Measurements from ENCODE around the gene PDCD6IP.

PDCD6IP gene

DNA sequence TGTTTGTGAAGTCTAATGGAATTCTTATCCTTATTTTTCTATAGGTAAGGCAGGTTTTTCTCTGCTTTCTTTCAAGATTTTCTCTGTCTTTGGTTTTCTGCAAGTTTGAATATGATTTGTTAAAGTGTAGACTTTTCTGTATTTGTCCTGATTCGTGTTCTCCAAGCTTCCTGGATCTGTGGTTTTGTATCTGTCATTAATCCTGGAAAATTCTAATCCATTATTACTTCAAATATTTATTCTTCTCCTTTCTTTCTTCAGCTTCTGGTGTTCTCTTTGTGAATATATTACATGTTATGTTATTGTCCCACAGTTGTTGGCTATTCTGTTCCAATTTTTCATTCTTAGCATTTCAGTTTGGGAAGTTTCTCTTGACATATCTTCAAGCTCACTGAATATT lies 76.4 kb downstream of the PDCD6IP start:
- no peak overlapping the region for H3K4me3 ChIP-seq (ENCODE audit: severe bottlenecking)
- TF ChIP-seq, protein P1, sequence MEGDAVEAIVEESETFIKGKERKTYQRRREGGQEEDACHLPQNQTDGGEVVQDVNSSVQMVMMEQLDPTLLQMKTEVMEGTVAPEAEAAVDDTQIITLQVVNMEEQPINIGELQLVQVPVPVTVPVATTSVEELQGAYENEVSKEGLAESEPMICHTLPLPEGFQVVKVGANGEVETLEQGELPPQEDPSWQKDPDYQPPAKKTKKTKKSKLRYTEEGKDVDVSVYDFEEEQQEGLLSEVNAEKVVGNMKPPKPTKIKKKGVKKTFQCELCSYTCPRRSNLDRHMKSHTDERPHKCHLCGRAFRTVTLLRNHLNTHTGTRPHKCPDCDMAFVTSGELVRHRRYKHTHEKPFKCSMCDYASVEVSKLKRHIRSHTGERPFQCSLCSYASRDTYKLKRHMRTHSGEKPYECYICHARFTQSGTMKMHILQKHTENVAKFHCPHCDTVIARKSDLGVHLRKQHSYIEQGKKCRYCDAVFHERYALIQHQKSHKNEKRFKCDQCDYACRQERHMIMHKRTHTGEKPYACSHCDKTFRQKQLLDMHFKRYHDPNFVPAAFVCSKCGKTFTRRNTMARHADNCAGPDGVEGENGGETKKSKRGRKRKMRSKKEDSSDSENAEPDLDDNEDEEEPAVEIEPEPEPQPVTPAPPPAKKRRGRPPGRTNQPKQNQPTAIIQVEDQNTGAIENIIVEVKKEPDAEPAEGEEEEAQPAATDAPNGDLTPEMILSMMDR (IDR thresholded peaks at IDR 0.05; ENCODE audit: poor library complexity, severe bottlenecking): no peak
- no peaks in the 10 kb centered on the region for H3K9me3 ChIP-seq (ENCODE audit: severe bottlenecking)
- DNase-seq (ENCODE audit: low spot score) (no peak), ATAC-seq (ENCODE audit: low read depth) (no peak)
- no peaks in the 10 kb centered on the region for H3K27me3 ChIP-seq (ENCODE audit: insufficient read depth, poor library complexity, severe bottlenecking)
- H3K27ac ChIP-seq (ENCODE audit: poor library complexity, severe bottlenecking): no peak overlapping the region
- no peaks in the 10 kb centered on the region for H3K36me3 ChIP-seq (ENCODE audit: low read depth)
- no peaks in the 10 kb centered on the region for H3K4me1 ChIP-seq (ENCODE audit: insufficient read depth, poor library complexity, severe bottlenecking)

DNA sequence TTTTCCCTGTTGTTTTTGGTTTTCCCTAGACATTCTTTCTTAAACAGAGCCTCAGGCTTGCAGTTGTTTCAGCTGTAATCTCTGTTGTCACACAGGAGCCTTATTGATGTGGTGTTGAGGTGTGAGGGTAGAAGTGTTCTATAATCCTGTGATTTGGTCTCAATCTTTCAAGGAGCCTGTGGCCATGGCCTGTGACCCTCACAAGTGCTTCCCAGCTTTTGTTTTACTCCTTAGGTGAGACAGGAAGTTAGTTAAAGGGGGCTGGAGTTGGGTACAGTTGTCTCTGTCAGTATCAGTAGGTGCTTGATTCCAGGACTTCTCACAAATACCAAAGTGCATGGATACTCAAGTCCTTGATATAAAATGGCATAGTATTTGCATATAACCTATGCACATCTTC lies 77.2 kb downstream of the PDCD6IP start:
- Histone ChIP-seq H3K36me3 (ENCODE audit: low read depth) (no peaks in the 10 kb centered on the region), H3K4me3 (ENCODE audit: severe bottlenecking) (no peak overlapping the region), H3K9me3 (ENCODE audit: severe bottlenecking) (no peaks in the 10 kb centered on the region), H3K27me3 (ENCODE audit: insufficient read depth, poor library complexity, severe bottlenecking) (no peaks in the 10 kb centered on the region), H3K4me1 (ENCODE audit: insufficient read depth, poor library complexity, severe bottlenecking) (no peaks in the 10 kb centered on the region), H3K27ac (ENCODE audit: poor library complexity, severe bottlenecking) (no peak overlapping the region)
- TF ChIP-seq, protein P1 (IDR thresholded peaks at IDR 0.05; ENCODE audit: poor library complexity, severe bottlenecking): no peak
- ATAC-seq (ENCODE audit: low read depth) (no peak; the same call in 2 of the 3 replicates), DNase-seq (ENCODE audit: low spot score) (no peak)

DNA sequence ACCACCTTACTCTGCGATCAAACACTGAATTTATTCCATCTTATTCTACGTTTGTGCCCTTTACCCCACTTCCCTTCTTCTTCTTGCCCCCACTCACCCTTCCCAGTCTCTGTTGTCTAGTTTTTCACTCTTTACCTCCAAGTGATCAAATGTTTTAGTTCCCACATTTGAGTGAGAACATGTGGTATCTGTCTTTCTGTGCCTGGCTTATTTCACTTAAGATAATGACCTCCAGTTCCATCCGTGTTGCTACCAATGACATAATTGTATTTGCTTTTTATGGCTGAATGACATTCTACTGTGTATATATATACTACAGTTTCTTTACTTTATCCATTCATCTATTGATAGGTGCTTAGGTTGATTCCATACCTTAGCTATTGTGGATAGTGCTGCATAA lies 78.8 kb downstream of the PDCD6IP start:
- no peaks in the 10 kb centered on the region for H3K36me3 ChIP-seq (ENCODE audit: low read depth)
- H3K4me1 ChIP-seq (ENCODE audit: insufficient read depth, poor library complexity, severe bottlenecking): no peaks in the 10 kb centered on the region
- H3K27me3 ChIP-seq (ENCODE audit: insufficient read depth, poor library complexity, severe bottlenecking): no peaks in the 10 kb centered on the region
- H3K4me3 ChIP-seq (ENCODE audit: severe bottlenecking): no peak overlapping the region
- H3K9me3 ChIP-seq (ENCODE audit: severe bottlenecking): no peaks in the 10 kb centered on the region
- no peak for DNase-seq (ENCODE audit: low spot score)
- TF ChIP-seq, protein P1 (IDR thresholded peaks at IDR 0.05; ENCODE audit: poor library complexity, severe bottlenecking): no peak
- no peak for ATAC-seq (ENCODE audit: low read depth)
- no peak overlapping the region for H3K27ac ChIP-seq (ENCODE audit: poor library complexity, severe bottlenecking)

- DNase-seq (ENCODE audit: low spot score) (no peak), ATAC-seq (ENCODE audit: low read depth) (no peak)
- Histone ChIP-seq H3K4me3 (ENCODE audit: severe bottlenecking) (no peak overlapping the region), H3K4me1 (ENCODE audit: insufficient read depth, poor library complexity, severe bottlenecking) (no peaks in the 10 kb centered on the region), H3K36me3 (ENCODE audit: low read depth) (no peaks in the 10 kb centered on the region), H3K27ac (ENCODE audit: poor library complexity, severe bottlenecking) (no peak overlapping the region), H3K9me3 (ENCODE audit: severe bottlenecking) (no peaks in the 10 kb centered on the region), H3K27me3 (ENCODE audit: insufficient read depth, poor library complexity, severe bottlenecking) (no peaks in the 10 kb centered on the region)
- TF ChIP-seq, protein P1 (IDR thresholded peaks at IDR 0.05; ENCODE audit: poor library complexity, severe bottlenecking): no peak
Measured at GRCh38 chr3:33879540-33879939, 81.1 kb downstream of the PDCD6IP start.

GRCh38 chr3:33881156-33882064 lies 83.0 kb downstream of the PDCD6IP start:
- DNase-seq (ENCODE audit: low spot score) (no peak), ATAC-seq (ENCODE audit: low read depth) (peak; percentile 32; the same call in 1 of the 3 replicates)
- Histone ChIP-seq H3K4me1 (ENCODE audit: insufficient read depth, poor library complexity, severe bottlenecking) (peaks cover 4% of the 10 kb centered on the region), H3K27me3 (ENCODE audit: insufficient read depth, poor library complexity, severe bottlenecking) (no peaks in the 10 kb centered on the region), H3K9me3 (ENCODE audit: severe bottlenecking) (no peaks in the 10 kb centered on the region), H3K4me3 (ENCODE audit: severe bottlenecking) (no peak overlapping the region), H3K27ac (ENCODE audit: poor library complexity, severe bottlenecking) (no peak overlapping the region), H3K36me3 (ENCODE audit: low read depth) (no peaks in the 10 kb centered on the region)
- TF ChIP-seq, protein P1 (IDR thresholded peaks at IDR 0.05; ENCODE audit: poor library complexity, severe bottlenecking): no peak
